Fibroblast of lung (primary cell): Measurements from ENCODE around the gene SMIM5.

Experiments
- CTCF ChIP-seq, 2 donors: IDR thresholded peaks in 1 of 2; conservative IDR thresholded peaks in 1 of 2; 1 replicate in 1 of 2; 2 replicates in 1 of 2; pipeline ENCODE4 v1.5.1; 2011 to 2012; ENCODE audit warnings: low read length in 2 of 2, control low read depth in 1 of 2, inconsistent platforms in 1 of 2, low read depth in 1 of 2, mild to moderate bottlenecking in 1 of 2
- EZH2 ChIP-seq: IDR thresholded peaks from 2 replicates; pipeline ENCODE4 v1.5.1; 2012; ENCODE audit warnings: low read length, control low read depth, mild to moderate bottlenecking; ENCODE audit errors: missing control alignments

- TF ChIP-seq CTCF (conservative IDR thresholded peaks at IDR 0.05 in 1 of 2, IDR thresholded peaks at IDR 0.05 in 1 of 2; ENCODE audit: low read depth in 1 of 2, low read length in 2 of 2), result no peak
- no peak for TF ChIP-seq EZH2
Measured at GRCh38 chr17:75642182-75642783, 9.0 kb downstream of the SMIM5 start.
